NCI-H1436 treated with DMSO at 0.1 percent for 48 hours (cell line): Measurements from ENCODE around the gene HOMEZ.

Source experiments
- DNase-seq: peaks from one replicate; lab custom pipeline; 2025; lab: John Stamatoyannopoulos, UW

The HOMEZ gene

GRCh38 chr14:23307687-23308644 is 22.0 kb upstream of the HOMEZ start:
- no peak for DNase-seq

- DNase-seq, result no peak
These were observed 21.2 kb upstream of the HOMEZ start for GRCh38 chr14:23307146-23307530.

GRCh38 chr14:23306412-23307145 is 20.6 kb upstream of the HOMEZ start, which contains the start of gene BCL2L2:
Gene BCL2L2 (plus strand): TSS chr14:23306833. CDS start chr14:23307768, 935 bp downstream.
- DNase-seq, result peak; percentile 35

GRCh38 chr14:23302290-23303225 is 16.6 kb upstream of the HOMEZ start, which contains the start of gene PPP1R3E:
Gene PPP1R3E (minus strand): TSS chr14:23302859. CDS start chr14:23302576, 283 bp downstream.
- peak; percentile 40 for DNase-seq

GRCh38 chr14:23301969-23302289 is 16.0 kb upstream of the HOMEZ start:
- DNase-seq, result no peak

- DNase-seq, result peak; percentile 77
These were observed 15.5 kb upstream of the HOMEZ start for GRCh38 chr14:23301288-23301968.

- no peak for DNase-seq
These were observed 14.8 kb upstream of the HOMEZ start for GRCh38 chr14:23300687-23301223.

DNA sequence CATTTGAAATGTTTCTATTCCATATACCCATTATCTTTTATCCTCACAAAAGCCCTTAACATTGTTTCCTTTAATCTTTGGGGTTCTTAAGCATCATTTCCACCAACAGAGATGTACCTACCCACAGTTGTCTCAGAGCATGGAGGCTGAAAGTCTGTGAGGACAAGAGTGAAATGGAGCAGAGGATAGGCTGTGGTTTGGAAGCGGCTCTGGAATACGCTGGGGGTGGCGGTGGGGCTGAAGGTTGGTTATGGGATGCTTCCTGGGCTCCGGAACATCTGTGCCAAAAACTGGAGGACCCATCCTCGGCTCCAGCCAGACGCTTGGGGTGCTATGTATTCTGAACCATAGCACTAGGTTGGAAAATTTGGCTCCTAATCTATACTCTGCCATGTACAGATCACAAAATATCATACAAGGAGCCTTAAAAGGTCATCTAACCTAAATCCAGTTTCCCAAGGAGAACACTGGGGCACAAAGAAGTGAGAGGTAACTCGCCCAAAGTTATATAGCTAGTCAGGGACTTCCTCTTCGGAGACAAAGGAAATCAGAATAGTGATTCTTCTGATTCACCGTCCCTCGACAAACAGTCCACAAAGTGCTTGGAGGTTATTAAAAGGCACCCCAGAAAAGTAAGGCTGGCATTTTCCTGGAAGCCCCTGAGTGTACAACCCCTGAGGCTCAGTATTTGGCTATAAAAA is 14.2 kb upstream of the HOMEZ start:
- no peak for DNase-seq

DNA sequence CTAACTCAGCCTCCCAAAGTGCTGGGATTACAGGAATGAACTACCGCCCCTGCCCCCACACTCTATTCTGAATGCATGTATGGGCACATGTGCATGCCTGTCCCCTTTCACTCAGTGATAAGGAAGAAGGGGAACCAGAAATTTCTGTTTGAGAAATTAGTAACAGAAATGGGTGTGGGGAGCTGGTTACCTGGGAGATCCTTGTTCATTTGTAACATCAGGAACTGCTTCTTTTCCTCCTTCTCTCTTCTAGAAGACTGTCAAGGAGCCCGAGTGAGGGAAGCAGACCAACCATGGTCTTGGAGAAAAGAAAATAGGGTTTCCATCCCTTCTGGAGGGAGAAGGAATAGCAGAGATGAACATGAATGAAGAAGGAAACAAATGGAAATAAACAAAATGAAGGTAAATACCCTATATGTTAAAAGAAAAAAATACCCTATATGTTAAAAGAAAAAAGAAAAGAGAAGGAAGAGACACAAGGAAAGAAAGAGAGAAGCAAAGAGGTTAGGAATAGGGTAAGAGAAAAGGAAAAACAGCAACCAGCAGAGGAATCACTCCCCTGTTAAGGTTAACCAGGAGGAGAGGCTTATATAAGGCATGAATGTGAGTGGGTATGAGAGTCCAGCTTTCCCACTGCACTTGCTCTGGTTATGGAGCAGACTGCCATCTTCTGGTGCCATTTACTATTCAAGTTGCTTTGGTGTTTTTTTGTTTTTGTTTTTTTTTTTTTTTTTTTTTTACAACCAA is 13.5 kb upstream of the HOMEZ start:
- DNase-seq, result no peak

DNA sequence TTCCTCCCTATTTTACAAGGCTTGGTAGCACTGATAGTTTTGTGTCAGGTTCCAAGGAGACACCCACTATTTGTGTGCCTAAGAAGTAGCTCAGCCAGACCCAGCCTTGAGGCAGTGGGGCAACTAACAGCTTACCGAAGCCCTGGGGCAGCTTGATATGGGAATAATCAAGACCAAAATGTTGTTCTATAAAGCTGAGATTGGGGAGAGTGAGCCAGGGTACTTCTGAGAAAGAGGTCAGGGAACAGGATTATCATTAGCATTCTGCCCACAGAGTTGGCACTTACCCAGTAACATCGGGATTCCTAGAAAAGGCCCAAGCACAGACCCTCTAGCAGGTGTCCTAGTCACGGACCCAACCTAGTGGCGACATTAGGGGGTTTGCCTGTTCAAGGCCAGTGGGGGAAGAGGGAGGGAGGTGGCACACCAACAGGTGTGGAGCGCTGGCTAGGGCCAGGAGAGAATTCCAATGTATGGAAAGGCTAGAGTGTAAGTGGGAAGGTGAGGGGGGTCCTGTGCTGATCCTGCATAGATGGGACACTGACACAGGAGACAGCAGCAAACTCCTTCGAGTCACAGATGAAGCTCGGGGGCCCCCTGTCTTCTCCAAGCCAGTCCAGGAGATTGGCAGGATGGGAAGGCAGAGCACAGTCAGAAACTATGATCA is 11.8 kb upstream of the HOMEZ start:
- no peak for DNase-seq

DNA sequence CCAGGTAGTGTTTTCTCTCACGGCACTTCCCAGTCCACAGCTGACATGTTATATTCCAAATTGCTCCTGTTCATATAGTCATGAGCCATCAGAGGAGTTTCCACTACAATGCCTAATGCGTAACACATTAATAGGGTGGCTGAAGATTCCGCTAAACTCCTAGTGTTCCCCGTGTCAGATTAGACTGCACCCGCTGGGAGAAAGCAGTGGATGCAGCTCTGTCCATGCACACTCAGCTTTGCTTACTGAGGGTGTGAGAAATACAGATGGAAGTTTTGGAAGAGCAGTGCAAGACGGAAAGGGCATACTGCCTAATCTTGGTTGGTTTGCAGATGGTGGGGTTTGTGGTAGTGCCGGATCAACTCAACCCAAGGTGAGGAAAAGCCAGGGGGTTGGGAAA is 11.2 kb upstream of the HOMEZ start:
- no peak for DNase-seq

GRCh38 chr14:23296012-23296777 is 10.3 kb upstream of the HOMEZ start:
- DNase-seq, result no peak

- DNase-seq, result peak; percentile 21
These were observed 9.0 kb upstream of the HOMEZ start for GRCh38 chr14:23294734-23295561.

DNA sequence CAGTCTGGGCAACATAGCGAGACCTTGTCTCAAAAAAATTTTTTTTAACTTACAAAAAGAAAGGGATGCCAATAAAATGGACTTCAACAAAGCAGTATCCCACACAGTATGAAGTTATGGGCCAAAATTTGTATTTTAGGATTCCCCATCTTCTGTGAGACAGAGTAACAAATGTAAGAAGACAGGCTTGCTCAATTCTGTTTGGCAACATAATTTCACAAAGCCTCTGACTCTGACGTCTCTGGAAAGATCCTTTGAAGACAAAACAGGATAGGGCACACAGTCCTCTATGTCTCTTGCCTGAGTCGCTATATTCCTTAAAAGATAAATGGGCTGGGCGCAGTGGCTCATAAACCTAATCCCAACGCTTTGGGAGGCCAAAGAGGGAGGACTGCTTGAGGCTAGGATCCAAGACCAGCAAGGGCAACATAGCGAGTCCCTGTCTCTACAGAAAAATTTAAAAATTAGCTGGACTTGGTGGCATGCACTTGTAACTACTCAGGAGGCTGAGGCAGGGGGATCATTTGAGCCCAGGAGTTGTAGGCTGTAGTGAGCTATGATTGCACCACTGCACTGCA is 1.1 kb upstream of the HOMEZ start:
- DNase-seq, result no peak

DNA sequence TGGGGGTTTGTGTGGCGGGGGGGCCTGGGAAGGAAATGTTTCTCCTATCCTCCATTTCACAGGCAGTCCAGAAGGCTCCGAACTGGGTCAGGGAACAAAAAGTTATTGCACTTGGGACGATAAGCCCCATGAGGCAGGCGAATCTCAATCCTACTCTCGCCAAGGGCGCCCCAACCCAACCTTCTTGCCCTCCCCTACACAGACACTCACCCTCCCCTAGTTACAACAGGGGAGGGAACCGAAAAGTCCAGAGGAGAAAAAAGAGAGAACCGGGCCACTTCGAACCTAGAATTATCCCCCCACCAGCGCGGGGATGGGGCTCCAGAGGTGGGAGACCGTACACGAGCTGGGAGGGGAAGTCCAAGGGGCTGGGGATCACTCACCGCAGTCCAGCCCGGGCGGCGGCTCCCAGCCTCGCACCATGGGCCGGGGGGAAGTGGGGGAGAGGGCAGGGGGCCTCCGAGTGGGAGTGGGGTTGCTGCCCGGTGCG is 357 bp downstream of the HOMEZ start:
- no peak for DNase-seq

DNA sequence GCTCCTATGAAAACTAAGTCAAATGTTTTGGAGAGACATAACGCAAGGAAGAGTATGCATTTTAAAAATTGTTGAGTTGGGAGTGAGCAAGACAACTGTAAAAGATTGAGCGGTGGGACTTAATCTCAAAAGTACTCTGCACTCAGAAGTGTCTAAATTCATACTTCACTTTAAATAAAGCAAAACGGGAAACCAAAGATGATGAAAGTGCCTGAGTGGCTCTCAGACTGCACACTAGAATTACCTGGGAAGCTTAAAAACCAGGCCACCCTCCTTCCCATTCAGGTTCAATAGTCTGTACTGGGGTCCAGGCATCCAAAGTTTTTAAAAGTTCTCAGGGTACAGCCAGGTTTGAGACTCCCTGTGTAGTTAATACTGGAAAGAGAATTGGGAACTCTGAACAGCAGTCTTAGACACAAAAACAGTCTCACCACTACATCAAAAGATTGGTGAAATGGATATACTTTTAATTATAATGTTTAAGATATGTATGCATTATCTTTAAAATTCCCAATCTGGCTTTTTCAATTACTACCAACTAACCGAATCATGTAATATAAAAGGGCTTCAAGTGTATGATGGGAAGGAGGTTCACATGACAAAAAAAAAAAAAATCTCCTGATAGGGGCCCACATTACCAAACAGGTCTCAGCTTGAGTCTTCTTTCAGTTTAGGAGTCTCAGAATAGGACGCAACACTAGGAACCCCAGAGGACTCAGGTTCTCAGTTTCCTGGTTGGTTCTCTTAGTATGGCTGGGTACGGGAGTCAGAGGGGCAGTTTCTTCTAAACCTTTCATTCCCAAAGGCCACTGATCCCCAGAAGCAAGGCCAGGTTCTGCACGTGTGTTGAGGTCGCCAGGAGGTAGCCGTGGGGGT is 1.0 kb downstream of the HOMEZ start:
- no peak for DNase-seq
